Colonic mucosa (tissue), 4 donors: ENCODE measurements around the gene ENTPD8. TPM values are rescaled to one million over a fixed set of nuclear protein-coding genes. Genes with fewer than 3 reads are reported as not detected.
"Not testable (repeated sequence)": the region's sequence is repeated elsewhere in the genome, so short reads cannot be mapped to it uniquely, and the experiment has no call there.

Source experiments
- DNase-seq: peaks from one replicate; pipeline ENCODE4 v3.0.0-alpha.2; 2020
- H3K27ac ChIP-seq: fragments of 200-600 bp; one replicate; pipeline ENCODE4 v1.8.0; 2021
- H3K27me3 ChIP-seq: fragments of 200-600 bp; one replicate; pipeline ENCODE4 v1.8.0; 2021
- H3K36me3 ChIP-seq: fragments of 200-600 bp; one replicate; pipeline ENCODE4 v1.8.0; 2021
- H3K4me1 ChIP-seq: fragments of 200-600 bp; one replicate; pipeline ENCODE4 v1.8.0; 2021; ENCODE audit warnings: mild to moderate bottlenecking
- H3K4me3 ChIP-seq: fragments of 200-600 bp; one replicate; pipeline ENCODE4 v1.8.0; 2021
- H3K9ac ChIP-seq, 2 donors: one replicate each; pipeline ENCODE4 v1.7.0; 2013; ENCODE audit warnings: control low read depth in 2 of 2, low read depth in 2 of 2, low read length in 2 of 2
- H3K9me3 ChIP-seq: fragments of 200-600 bp; one replicate; pipeline ENCODE4 v1.8.0; 2021
- intact Hi-C: fragments of 100-400 bp; cut with DNase I; formaldehyde crosslinking; loops from one replicate; pipeline ENCODE4 v1.14.1; 2022
- total RNA-seq, 2 donors: library from RNA; stranded (reverse); fragmentation: NEBNext Ultra II Directional in 1 of 2; extraction: Animal tissue kit (Norgen Biotek cat#: 25700) in 1 of 2; gene quantifications; one replicate each; pipeline ENCODE4 v1.2.1, GENCODE V29; 2021
- TF ChIP-seq, protein P1 (sequence below): fragments of 200-600 bp; IDR thresholded peaks from one replicate; pipeline ENCODE4 v1.8.0; 2022; ENCODE audit warnings: antibody characterized with exemption, mild to moderate bottlenecking
- donor health status: healthy.
- donor health status: DM: no; HTN: no; CAD: no.
- donor health status: DM: no; HTN: no; CAD: no.

ENTPD8 gene
- total RNA-seq, 2 donors from 2014 or later: 48.3 to 72.0 TPM

DNA sequence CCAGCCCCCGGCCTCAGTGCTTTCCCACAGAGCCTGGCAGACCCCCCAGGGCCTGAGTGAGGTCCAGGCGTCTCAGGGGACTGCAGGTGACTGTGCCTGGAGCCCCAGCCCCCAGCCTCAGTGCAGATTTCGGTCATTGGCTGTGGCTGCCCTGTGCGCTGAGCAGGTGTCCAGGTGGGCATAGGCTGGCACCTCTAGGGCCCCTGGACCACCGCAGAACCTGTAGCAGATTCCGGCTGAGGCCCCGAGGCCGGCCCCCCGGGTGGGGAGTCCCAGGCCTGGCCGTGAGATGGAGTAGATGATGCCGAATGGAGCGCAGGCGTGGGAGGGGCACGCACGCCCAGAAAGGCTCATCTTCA, 30.3 kb downstream of the ENTPD8 start:
- H3K4me3 ChIP-seq: no peak overlapping the region
- H3K36me3 ChIP-seq: no peaks in the 10 kb centered on the region
- H3K9me3 ChIP-seq: no peaks in the 10 kb centered on the region
- H3K27me3 ChIP-seq: no peaks in the 10 kb centered on the region
- no peak for DNase-seq
- H3K4me1 ChIP-seq: peaks cover 16% of the 10 kb centered on the region
- H3K9ac ChIP-seq: no peak overlapping the region
- intact Hi-C loops: no loop called here
- no peak overlapping the region for H3K27ac ChIP-seq
- TF ChIP-seq, protein P1, sequence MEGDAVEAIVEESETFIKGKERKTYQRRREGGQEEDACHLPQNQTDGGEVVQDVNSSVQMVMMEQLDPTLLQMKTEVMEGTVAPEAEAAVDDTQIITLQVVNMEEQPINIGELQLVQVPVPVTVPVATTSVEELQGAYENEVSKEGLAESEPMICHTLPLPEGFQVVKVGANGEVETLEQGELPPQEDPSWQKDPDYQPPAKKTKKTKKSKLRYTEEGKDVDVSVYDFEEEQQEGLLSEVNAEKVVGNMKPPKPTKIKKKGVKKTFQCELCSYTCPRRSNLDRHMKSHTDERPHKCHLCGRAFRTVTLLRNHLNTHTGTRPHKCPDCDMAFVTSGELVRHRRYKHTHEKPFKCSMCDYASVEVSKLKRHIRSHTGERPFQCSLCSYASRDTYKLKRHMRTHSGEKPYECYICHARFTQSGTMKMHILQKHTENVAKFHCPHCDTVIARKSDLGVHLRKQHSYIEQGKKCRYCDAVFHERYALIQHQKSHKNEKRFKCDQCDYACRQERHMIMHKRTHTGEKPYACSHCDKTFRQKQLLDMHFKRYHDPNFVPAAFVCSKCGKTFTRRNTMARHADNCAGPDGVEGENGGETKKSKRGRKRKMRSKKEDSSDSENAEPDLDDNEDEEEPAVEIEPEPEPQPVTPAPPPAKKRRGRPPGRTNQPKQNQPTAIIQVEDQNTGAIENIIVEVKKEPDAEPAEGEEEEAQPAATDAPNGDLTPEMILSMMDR: no peak

DNA sequence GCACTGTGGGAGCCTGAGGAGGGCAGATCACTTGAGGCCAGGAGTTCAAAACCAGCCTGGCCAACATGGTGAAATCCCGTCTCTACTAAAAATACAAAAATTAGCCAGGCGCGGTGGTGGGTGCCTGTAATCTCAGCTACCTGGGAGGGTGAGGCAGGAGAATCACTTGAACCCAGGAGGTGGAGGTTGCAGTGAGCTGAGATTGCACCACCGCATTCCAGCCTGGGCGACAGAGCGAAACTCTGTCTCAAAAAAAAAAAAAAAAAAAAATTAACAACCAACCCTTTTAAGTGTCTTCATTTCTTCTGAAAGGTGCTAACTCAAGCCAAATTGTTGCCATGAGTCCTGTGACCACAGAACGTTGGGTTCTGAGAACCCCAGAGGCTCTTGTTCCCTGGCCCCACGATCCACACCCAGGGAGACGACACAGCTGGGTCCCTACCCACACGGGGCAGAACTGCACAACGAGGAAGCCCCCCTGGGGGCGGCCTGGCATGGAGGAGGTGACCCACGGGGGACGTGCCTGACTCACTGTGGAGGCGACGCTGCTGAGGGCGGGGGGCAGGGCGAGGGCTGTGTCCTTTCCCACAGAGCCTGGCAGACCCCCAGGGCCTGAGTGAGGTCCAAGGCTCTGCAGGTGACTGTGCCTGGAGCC, 30.8 kb downstream of the ENTPD8 start:
- DNase-seq, H3K9ac ChIP-seq, H3K27me3 ChIP-seq, H3K9me3 ChIP-seq, H3K27ac ChIP-seq, H3K36me3 ChIP-seq, H3K4me3 ChIP-seq, intact Hi-C loops: not testable (repeated sequence)
- H3K4me1 ChIP-seq: peaks cover 16% of the 10 kb centered on the region

DNA sequence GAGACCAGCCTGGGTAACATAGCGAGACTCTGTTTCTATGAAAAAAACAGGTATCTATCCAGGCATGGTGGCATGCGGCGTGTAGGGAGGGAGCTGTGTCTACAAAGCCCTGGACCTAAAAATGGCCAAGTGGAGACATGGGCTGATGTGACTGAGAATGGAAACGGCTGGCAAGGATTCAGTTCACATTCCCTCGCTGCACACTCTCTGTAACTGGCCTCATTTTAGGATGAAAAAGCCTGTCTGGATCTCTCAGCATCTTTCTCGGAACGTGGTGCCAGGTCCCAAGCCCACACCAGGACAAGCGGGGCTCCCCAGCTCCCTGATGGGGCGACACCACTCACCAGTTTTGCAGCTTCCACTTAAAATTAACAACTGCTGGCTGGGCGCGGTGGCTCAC, 31.6 kb downstream of the ENTPD8 start:
- intact Hi-C loops: loop anchor here (5.0 kb wide), 1 partner anchor 107 kb away; the partner anchor contains the start of gene NRARP
- Histone ChIP-seq H3K27ac (no peak overlapping the region), H3K4me1 (peaks cover 22% of the 10 kb centered on the region), H3K9me3 (no peaks in the 10 kb centered on the region), H3K36me3 (no peaks in the 10 kb centered on the region), H3K27me3 (no peaks in the 10 kb centered on the region), H3K4me3 (no peak overlapping the region), H3K9ac (no peak overlapping the region)
- TF ChIP-seq, protein P1: no peak
- DNase-seq: no peak

DNA sequence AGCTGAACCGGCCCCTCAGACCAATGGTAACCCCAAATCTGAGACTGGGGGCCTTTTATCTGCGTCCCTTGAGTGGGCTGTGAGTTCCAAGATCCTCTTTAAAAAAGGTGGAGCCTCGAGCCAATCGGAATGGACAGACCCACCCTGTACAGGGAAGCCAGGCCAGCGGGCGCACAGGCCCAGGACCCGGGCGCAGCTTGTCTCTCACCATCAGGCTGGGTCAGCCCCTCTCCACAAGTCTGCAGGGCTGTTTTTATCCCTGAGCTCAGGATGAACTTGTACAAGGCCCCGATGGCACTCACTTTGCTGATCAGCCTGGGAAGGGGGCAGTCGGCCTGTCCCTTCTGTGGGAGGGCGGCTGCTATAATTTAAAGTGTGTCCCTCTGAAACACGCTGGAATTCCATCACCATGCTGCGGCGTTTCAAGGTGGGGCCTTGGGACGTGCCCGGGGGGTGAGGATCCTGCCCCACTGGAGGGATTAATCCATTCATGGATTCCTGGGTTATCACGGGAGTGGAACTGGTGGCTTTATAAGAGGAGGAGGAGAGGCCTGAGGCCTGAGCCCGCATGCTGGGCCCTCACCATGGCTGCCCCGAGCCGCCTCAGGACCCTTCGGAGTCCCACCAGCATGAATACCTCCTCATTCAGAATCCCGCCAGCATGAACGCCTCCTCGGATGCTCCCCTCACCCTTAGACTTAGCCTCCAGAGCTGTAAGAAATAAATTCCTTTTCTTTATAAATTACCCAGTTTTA, 32.3 kb downstream of the ENTPD8 start:
- Histone ChIP-seq H3K4me1 (peaks cover 26% of the 10 kb centered on the region), H3K9me3 (no peaks in the 10 kb centered on the region), H3K4me3 (no peak overlapping the region), H3K36me3 (no peaks in the 10 kb centered on the region), H3K27me3 (no peaks in the 10 kb centered on the region), H3K27ac (no peak overlapping the region), H3K9ac (no peak overlapping the region)
- TF ChIP-seq, protein P1: no peak
- no peak for DNase-seq
- intact Hi-C loops: loop anchor here (5.0 kb wide), 1 partner anchor 107 kb away; the partner anchor contains the start of gene NRARP

DNA sequence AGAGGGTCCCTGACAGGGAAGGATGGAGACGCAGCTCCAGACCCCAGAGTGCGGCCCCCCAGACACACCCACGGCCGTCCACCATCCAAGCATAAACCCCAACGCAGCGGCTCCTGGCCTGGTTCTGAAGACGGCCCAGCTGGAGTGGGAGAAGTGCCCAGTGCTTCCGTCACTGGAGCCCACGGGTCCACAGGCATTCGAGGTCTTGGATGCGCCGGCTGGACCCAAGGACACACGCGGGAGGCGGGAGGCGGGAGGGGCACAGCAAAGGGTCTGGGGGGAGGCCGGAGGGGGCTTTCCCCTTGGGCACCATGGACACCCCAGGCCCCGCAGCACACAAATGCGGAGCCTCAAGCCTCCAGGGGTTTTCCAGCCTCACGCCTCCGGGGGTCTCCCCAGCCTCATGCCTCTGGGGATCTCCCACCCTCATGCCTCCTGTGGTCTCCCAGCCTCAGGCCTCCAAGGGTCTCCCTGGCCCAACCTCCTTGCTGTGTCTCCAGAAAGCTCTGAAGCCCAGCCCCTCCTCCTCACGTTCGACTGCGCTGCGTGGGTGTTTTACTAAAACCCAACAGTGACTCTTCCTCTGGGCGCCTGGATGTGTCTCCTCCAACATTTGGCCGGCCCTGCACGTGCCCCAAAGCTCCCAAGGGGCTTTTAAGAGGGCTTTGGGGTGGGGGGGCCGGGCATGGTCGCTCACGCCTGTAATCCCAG, 33.4 kb downstream of the ENTPD8 start:
- H3K36me3 ChIP-seq: no peaks in the 10 kb centered on the region
- H3K27ac ChIP-seq: no peak overlapping the region
- intact Hi-C loops: loop anchor here (2.0 to 5.0 kb wide), 2 partner anchors 105 to 121 kb away; partner anchors contain the start of gene NRARP
- no peaks in the 10 kb centered on the region for H3K9me3 ChIP-seq
- peaks cover 26% of the 10 kb centered on the region for H3K4me1 ChIP-seq
- no peaks in the 10 kb centered on the region for H3K27me3 ChIP-seq
- TF ChIP-seq, protein P1: no peak
- no peak for DNase-seq
- H3K4me3 ChIP-seq: peak overlapping the region; percentile 34
- H3K9ac ChIP-seq: peak overlapping the region; percentile 63 to 87
